ENCODE data around the gene PLXNA2. TPM values are rescaled to one million over a fixed set of nuclear protein-coding genes. Genes with fewer than 3 reads are reported as not detected.

PLXNA2 gene
- total RNA-seq, 4 donors from 2014 or later, result 26.9 to 54.0 (median 46.1) TPM

DNA sequence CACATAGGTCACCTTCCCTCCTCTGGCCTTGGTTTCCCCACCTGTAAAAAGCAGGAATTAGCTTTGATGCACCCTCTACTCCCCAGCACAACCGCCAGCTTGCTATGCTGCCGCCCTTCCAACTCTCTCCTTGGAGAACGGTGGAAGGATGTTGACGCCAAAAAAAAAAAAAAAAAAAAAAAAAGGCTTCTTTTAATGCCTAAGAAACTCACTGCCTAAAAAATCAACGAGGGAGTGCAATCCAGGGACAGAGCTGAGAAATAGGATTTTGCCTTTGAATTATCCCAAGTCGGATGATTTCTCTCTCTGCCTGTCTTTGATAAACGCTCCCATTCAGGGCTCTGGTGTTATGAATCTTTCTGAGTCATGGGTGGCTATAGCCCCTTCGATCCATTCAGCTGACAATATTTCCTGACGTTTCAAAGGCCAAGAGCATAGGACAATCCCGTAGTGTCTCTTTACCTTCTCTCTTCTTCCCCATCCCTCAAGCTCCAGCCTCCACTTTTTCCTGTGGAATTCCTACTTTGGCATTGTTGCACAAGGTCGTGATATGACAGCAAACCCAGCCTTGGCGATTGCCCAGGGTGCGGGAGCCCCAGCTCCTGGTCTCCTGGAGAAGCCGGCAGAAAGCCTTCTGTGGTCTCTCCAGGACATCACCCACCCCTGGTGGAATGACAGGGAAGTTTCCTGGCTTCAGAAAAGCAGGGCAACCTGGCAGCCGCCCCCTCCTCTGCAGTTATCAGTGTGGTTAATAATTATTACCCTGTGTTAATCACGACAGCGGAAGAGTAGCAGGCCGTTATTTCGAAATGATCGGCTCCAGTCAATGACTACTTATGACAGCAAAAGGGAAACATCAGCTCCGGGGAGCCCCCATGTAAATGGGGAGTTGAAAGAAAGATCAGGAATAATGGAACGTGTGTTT is 8.0 kb upstream of the PLXNA2 start:
- Histone ChIP-seq H3K36me3 (no peaks in the 10 kb centered on the region), H3K27me3 (peaks cover 0 to 47% (median 0%) of the 10 kb centered on the region in 4 donors), H3K4me1 (peaks cover 0 to 9% (median 0%) of the 10 kb centered on the region in 3 donors), H3K9me3 (no peaks in the 10 kb centered on the region), H3K27ac (peak overlapping the region in 1 of 4 donors; percentile 17), H3K4me3 (no peak overlapping the region)
- WGBS, 2 donors, result 57 to 69% methylated on average over 17 to 21 of the region's 22 CpGs
- intact Hi-C loops (cut with DNase I), result no loop called here
- DNase-seq, result no peak
- TF ChIP-seq, protein P1, sequence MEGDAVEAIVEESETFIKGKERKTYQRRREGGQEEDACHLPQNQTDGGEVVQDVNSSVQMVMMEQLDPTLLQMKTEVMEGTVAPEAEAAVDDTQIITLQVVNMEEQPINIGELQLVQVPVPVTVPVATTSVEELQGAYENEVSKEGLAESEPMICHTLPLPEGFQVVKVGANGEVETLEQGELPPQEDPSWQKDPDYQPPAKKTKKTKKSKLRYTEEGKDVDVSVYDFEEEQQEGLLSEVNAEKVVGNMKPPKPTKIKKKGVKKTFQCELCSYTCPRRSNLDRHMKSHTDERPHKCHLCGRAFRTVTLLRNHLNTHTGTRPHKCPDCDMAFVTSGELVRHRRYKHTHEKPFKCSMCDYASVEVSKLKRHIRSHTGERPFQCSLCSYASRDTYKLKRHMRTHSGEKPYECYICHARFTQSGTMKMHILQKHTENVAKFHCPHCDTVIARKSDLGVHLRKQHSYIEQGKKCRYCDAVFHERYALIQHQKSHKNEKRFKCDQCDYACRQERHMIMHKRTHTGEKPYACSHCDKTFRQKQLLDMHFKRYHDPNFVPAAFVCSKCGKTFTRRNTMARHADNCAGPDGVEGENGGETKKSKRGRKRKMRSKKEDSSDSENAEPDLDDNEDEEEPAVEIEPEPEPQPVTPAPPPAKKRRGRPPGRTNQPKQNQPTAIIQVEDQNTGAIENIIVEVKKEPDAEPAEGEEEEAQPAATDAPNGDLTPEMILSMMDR (IDR thresholded peaks at IDR 0.05), result peak in 2 of 6 experiments; percentile 31 to 40
- TF ChIP-seq POLR2A (IDR thresholded peaks at IDR 0.05), result no peak

GRCh38 chr1:208251015-208251414 is 6.8 kb upstream of the PLXNA2 start:
- 56 to 57% methylated on average over 3 to 4 of the region's 5 CpGs for WGBS, 2 donors
- Histone ChIP-seq H3K4me1 (peaks cover 0 to 9% (median 0%) of the 10 kb centered on the region in 3 donors), H3K36me3 (no peaks in the 10 kb centered on the region), H3K27me3 (peaks cover 0 to 46% (median 0%) of the 10 kb centered on the region in 4 donors), H3K27ac (no peak overlapping the region), H3K4me3 (no peak overlapping the region), H3K9me3 (no peaks in the 10 kb centered on the region)
- intact Hi-C loops (cut with DNase I), result no loop called here
- no peak for DNase-seq
- TF ChIP-seq, protein P1 (IDR thresholded peaks at IDR 0.05), result no peak

DNA sequence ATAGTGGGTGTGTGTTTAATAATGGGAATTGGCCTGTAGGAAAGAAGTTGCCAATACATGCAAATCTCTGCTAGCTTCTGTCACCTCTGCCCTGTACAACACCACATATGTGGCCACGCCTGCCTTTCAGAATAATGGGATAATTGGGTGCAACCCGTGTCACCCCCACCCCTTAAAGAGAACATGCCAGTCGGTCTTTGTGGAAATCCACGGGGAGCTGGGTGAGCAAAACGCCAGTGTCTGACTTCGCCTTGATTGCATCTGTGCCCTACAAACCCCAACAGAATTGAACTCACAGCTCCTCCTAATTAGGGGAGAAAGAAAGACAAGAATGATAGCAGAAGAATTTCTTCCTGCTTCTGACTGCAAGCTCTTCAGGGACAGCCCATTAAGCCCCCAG is 6.4 kb upstream of the PLXNA2 start:
- WGBS, 2 donors, result 71% methylated on average over 1 to 6 of the region's 6 CpGs
- peaks cover 0 to 11% (median 0%) of the 10 kb centered on the region in 3 donors for H3K4me1 ChIP-seq
- H3K9me3 ChIP-seq, result no peaks in the 10 kb centered on the region
- H3K27ac ChIP-seq, result no peak overlapping the region
- TF ChIP-seq POLR2A (IDR thresholded peaks at IDR 0.05), result no peak
- TF ChIP-seq, protein P1 (IDR thresholded peaks at IDR 0.05), result no peak
- H3K4me3 ChIP-seq, result no peak overlapping the region
- intact Hi-C loops (cut with DNase I), result no loop called here
- H3K27me3 ChIP-seq, result peaks cover 0 to 42% (median 0%) of the 10 kb centered on the region in 4 donors
- DNase-seq, result no peak
- no peaks in the 10 kb centered on the region for H3K36me3 ChIP-seq

DNA sequence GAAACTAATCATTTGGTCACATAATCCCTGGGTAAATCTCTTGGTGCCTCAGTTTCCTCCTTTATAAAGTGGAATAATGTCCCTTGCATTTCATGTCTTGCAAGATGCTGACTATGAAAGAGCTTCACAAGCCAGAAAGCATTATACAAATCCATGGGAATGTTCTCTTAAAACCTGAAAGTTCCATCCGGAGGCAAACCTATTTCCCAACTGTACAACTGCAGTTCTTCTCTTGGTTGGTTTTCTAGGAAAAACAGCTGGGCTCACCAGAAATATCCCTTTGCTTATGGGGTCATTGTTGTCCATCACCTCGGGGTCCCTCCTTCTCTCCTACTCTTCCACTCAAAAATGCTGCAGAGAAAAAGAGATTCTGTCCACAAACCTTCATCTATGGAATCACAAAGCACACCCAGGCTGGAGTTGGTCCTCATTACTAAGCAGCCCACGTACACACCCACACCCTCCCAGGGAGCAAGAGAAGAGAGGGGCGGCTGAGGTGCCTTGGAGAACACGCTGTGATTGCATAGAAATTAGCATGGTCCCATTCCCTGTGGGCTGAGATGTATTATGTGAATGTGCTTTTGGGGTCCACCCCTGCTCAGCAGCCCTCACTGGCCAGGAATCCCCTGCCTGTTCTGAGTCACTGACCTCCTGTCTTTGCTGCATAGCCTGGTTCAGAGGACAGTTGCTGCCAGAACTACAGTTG is 5.0 kb upstream of the PLXNA2 start:
- 84 to 88% methylated on average over 3 to 5 of the region's 5 CpGs for WGBS, 2 donors
- DNase-seq, result no peak
- Histone ChIP-seq H3K4me1 (peaks cover 8 to 24% (median 9%) of the 10 kb centered on the region in 3 donors), H3K4me3 (no peak overlapping the region), H3K9me3 (no peaks in the 10 kb centered on the region), H3K27me3 (peaks cover 0 to 37% (median 0%) of the 10 kb centered on the region in 4 donors), H3K36me3 (no peaks in the 10 kb centered on the region), H3K27ac (no peak overlapping the region)
- intact Hi-C loops (cut with DNase I), result loop anchor here (5.0 to 10.0 kb wide), 2 partner anchors 124 to 227 kb away; no protein-coding TSS in a partner anchor
- TF ChIP-seq, protein P1 (IDR thresholded peaks at IDR 0.05), result no peak
- no peak for TF ChIP-seq POLR2A (IDR thresholded peaks at IDR 0.05)

Data from esophagus squamous epithelium (tissue), 5 donors.